GM23248 (cell line): ENCODE data around the gene ZNF260. TPM values are rescaled to one million over a fixed set of nuclear protein-coding genes. Genes with fewer than 3 reads are reported as not detected.
A peak's percentile ranks its signal among the peaks of the same experiment; 100 is the strongest.

ENCODE experiments used
- DNase-seq: peaks from one replicate; pipeline ENCODE4 v3.0.0-alpha.2; 2015
- H2AFZ ChIP-seq: fragments of 200-600 bp; sonication (generic); 2 replicates; pipeline ENCODE4 v1.6.1; 2016; ENCODE audit warnings: antibody characterized with exemption
- H3F3A ChIP-seq: fragments of 200-600 bp; sonication (generic); 2 replicates; pipeline ENCODE4 v1.6.1; 2016; ENCODE audit warnings: mild to moderate bottlenecking, antibody characterized with exemption, mixed run types; ENCODE audit not compliant: insufficient read depth
- H3K27ac ChIP-seq: fragments of 200-600 bp; sonication (generic); 2 replicates; pipeline ENCODE4 v1.5.1; 2016; ENCODE audit warnings: mild to moderate bottlenecking
- H3K27me3 ChIP-seq: fragments of 200-600 bp; sonication (generic); replicated peaks from 2 replicates; pipeline ENCODE4 v1.6.1; 2016; ENCODE audit warnings: mild to moderate bottlenecking; ENCODE audit not compliant: insufficient read depth
- H3K36me3 ChIP-seq: fragments of 200-600 bp; sonication (generic); 2 replicates; pipeline ENCODE4 v1.6.1; 2016; ENCODE audit warnings: low read depth, mild to moderate bottlenecking
- H3K4me1 ChIP-seq: fragments of 200-600 bp; sonication (generic); 2 replicates; pipeline ENCODE4 v1.6.1; 2016; ENCODE audit warnings: mild to moderate bottlenecking; ENCODE audit not compliant: insufficient read depth
- H3K4me2 ChIP-seq: fragments of 200-600 bp; sonication (generic); one replicate; pipeline ENCODE4 v1.6.1; 2016; ENCODE audit warnings: mild to moderate bottlenecking; ENCODE audit not compliant: unreplicated experiment
- H3K4me3 ChIP-seq: fragments of 200-600 bp; sonication (generic); 2 replicates; pipeline ENCODE4 v1.5.1; 2016; ENCODE audit warnings: mild to moderate bottlenecking
- H3K79me2 ChIP-seq: fragments of 200-600 bp; sonication (generic); 2 replicates; pipeline ENCODE4 v1.6.1; 2016; ENCODE audit warnings: mild to moderate bottlenecking; ENCODE audit not compliant: insufficient read depth
- H3K9ac ChIP-seq: fragments of 200-600 bp; sonication (generic); 2 replicates; pipeline ENCODE4 v1.6.1; 2016; ENCODE audit warnings: mild to moderate bottlenecking
- H3K9me2 ChIP-seq: fragments of 200-600 bp; sonication (generic); 2 replicates; pipeline ENCODE4 v1.6.1; 2016; ENCODE audit warnings: mixed run types, mild to moderate bottlenecking, moderate library complexity; ENCODE audit not compliant: insufficient read depth
- H3K9me3 ChIP-seq: fragments of 200-600 bp; sonication (generic); one replicate; pipeline ENCODE4 v1.6.1; 2017; ENCODE audit warnings: low read depth
- H4K20me1 ChIP-seq: fragments of 200-600 bp; sonication (generic); 2 replicates; pipeline ENCODE4 v1.6.0; 2016; ENCODE audit not compliant: insufficient read depth
- EZH2 ChIP-seq: fragments of 200-600 bp; sonication (generic); IDR thresholded peaks from 2 replicates; pipeline ENCODE4 v1.6.1; 2018; ENCODE audit warnings: antibody characterized with exemption, mild to moderate bottlenecking; ENCODE audit not compliant: insufficient read depth, poor library complexity, severe bottlenecking
- EZH2phosphoT487 ChIP-seq: fragments of 200-600 bp; sonication (generic); IDR thresholded peaks from 2 replicates; pipeline ENCODE4 v1.6.1; 2018; ENCODE audit warnings: antibody characterized with exemption, moderate library complexity, mild to moderate bottlenecking, low read depth; ENCODE audit not compliant: insufficient read depth
- WGBS, 2 experiments: methylation state at CpG; one replicate each; pipeline ENCODE4 v1.1.6; 2015 to 2017; ENCODE audit warnings: low lambda C conversion rate in 2 of 2, low coverage in 1 of 2; ENCODE audit errors: missing lambda C conversion rate in 2 of 2; 5-methylcytosine and 5-hydroxymethylcytosine counted together
- in situ Hi-C: fragments of 300-500 bp; cut with MboI; formaldehyde crosslinking; loops from 2 replicates; pipeline ENCODE4 v1.15.0; 2020
- polyA plus RNA-seq: library from polyadenylated mRNA; unstranded; fragments of >200 nt; fragmentation: Nextera tagmentation; extraction: Ambion mirVana; gene quantifications from 2 replicates; pipeline ENCODE4 v1.2.1, GENCODE V29; 2016
- total RNA-seq: library from RNA; depleted of rRNA; stranded (reverse); fragments of >200 nt; shearing (Covaris generic); gene quantifications from 2 replicates; pipeline ENCODE4 v1.2.3, GENCODE V29; 2014

ZNF260 gene
- total and polyA plus RNA-seq, 2 experiments from 2014 or later: 12.9 to 13.6 TPM

DNA sequence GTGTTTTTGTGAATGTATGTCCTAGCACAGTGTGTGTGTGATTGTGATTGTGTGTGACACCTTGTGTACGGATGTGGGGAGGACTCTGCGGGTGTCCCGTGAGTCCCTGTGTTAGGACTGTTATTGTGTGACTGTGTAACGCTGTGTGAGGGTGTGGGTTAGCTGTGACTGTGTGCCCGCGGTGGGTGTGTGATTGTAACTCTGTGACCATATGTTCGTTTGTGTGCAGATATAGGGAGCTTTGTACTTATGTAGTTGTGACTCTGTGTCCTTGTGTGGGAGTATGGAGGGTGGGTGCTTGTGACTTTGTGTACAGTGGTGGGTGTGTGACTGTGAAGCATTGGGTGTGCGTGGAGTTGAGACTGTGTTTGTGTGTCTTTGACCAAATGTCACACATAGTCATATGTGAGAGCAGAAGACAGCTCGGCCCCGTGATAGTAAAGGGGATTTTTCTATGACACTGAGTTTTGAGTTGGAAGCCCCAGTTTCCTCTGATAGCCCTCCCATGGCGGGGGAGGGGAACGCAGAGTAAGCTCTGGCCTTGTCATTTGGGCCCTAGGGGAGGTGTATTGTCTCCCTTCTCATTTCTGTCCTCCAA lies 949 bp upstream of the ZNF260 start:
- no peaks in the 10 kb centered on the region for H3K9me3 ChIP-seq
- H3K79me2 ChIP-seq: peaks cover 65% of the 10 kb centered on the region
- H3K4me3 ChIP-seq: peak overlapping the region; percentile 81
- peak overlapping the region; percentile 98 for H2AFZ ChIP-seq
- peak overlapping the region; percentile 82 for H3K9ac ChIP-seq
- H3K27me3 ChIP-seq: no peaks in the 10 kb centered on the region
- peak overlapping the region; percentile 97 for H3K4me2 ChIP-seq
- DNase-seq: peak; percentile 20
- WGBS, 2 experiments: 6 to 10% methylated on average over 12 of the region's 12 CpGs
- TF ChIP-seq EZH2: no peak
- in situ Hi-C loops: no loop called here
- H3F3A ChIP-seq: no peaks in the 10 kb centered on the region
- peak overlapping the region; percentile 79 for H3K27ac ChIP-seq
- H3K4me1 ChIP-seq: peaks cover 9% of the 10 kb centered on the region; the same call in 1 of the 2 replicates
- no peaks in the 10 kb centered on the region for H3K9me2 ChIP-seq
- peaks cover 8% of the 10 kb centered on the region for H3K36me3 ChIP-seq
- no peaks in the 10 kb centered on the region for H4K20me1 ChIP-seq

DNA sequence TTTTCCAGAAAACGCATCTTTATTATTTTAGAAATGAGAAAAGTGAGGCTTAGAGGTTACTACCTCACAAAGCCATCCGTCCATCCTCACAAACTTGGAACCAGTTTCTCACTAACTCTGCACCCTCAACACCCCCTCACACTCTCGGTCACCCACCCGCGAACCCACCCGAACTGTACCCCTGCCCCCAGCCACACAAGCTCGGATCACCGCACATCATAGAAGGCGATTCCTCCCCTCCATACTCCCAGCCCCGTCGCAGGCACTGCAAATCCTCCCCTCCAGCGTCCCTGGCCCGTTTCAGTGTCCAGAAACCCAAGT lies 238 bp downstream of the ZNF260 start:
- H4K20me1 ChIP-seq: no peaks in the 10 kb centered on the region
- H3K9me2 ChIP-seq: no peaks in the 10 kb centered on the region
- H3K4me3 ChIP-seq: peak overlapping the region; percentile 81
- H3K9ac ChIP-seq: peak overlapping the region; percentile 82
- DNase-seq: no peak
- peaks cover 75% of the 10 kb centered on the region for H3K79me2 ChIP-seq
- no peaks in the 10 kb centered on the region for H3F3A ChIP-seq
- 4% methylated on average over 13 of the region's 13 CpGs for WGBS, 2 experiments
- in situ Hi-C loops: no loop called here
- H3K9me3 ChIP-seq: no peaks in the 10 kb centered on the region
- peaks cover 13% of the 10 kb centered on the region for H3K36me3 ChIP-seq
- H3K27ac ChIP-seq: peak overlapping the region; percentile 79
- peak overlapping the region; percentile 97 for H3K4me2 ChIP-seq
- H3K27me3 ChIP-seq: no peaks in the 10 kb centered on the region
- no peak for TF ChIP-seq EZH2
- TF ChIP-seq EZH2phosphoT487: no peak
- H2AFZ ChIP-seq: peak overlapping the region; percentile 98
- peaks cover 9% of the 10 kb centered on the region; the same call in 1 of the 2 replicates for H3K4me1 ChIP-seq

DNA sequence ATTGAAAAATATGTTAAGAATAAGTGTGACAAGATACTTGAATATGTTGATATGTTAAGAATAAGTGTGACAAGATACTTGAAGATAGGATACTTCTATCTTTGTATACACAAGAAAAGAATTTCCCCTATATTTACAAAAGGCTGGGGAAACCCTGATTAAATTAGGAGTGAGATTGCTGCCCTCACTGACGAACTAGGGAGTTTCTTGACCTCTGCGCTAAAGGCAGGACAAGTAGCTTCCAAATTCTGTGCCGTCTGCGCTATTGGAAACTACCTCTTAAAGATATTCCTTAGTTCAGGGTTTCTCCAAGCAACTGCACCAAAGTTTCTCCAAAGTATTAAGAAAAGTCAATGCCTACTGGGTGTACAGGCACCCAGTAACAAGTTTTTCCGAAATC lies 730 bp downstream of the ZNF260 start:
- Histone ChIP-seq H3K79me2 (peaks cover 80% of the 10 kb centered on the region), H3K27me3 (no peaks in the 10 kb centered on the region), H3K4me1 (peaks cover 9% of the 10 kb centered on the region; the same call in 1 of the 2 replicates), H3K36me3 (peaks cover 16% of the 10 kb centered on the region), H3K9me3 (no peaks in the 10 kb centered on the region), H3K9ac (peak overlapping the region; percentile 82), H3F3A (no peaks in the 10 kb centered on the region), H4K20me1 (no peaks in the 10 kb centered on the region), H3K4me2 (peak overlapping the region; percentile 97), H3K27ac (peak overlapping the region; percentile 79), H3K9me2 (no peaks in the 10 kb centered on the region), H3K4me3 (peak overlapping the region; percentile 81), H2AFZ (peak overlapping the region; percentile 98)
- DNase-seq: peak; percentile 35
- TF ChIP-seq EZH2 (no peak), EZH2phosphoT487 (no peak)
- in situ Hi-C loops: no loop called here
- 2 to 4% methylated on average over 5 of the region's 5 CpGs for WGBS, 2 experiments

DNA sequence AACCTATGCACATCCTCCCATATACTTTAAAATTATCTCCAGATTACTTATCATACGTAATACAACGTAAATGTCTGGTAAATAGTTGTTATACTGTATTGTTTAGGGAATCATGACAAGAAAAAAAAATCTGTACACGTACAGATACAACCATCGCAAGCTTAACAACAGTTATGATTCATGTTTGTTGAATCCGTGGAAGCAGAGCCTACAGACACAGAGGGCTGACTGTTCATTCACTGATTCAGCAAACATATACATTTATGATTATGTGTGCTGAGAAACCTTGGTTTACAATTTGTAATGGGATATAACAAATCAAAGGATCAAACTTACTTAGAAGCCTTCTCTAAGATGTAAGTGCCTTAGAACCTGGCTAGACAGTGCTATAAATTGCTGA lies 1.5 kb downstream of the ZNF260 start:
- peak; percentile 48 for DNase-seq
- H3K9ac ChIP-seq: peak overlapping the region; percentile 82
- H3F3A ChIP-seq: no peaks in the 10 kb centered on the region
- no peak for TF ChIP-seq EZH2
- TF ChIP-seq EZH2phosphoT487: no peak
- H3K79me2 ChIP-seq: peaks cover 87% of the 10 kb centered on the region
- H2AFZ ChIP-seq: no peak overlapping the region
- no peaks in the 10 kb centered on the region for H4K20me1 ChIP-seq
- 64 to 65% methylated on average over 5 of the region's 5 CpGs for WGBS, 2 experiments
- H3K27ac ChIP-seq: no peak overlapping the region; the same call in 1 of the 2 replicates
- peaks cover 21% of the 10 kb centered on the region for H3K36me3 ChIP-seq
- H3K4me1 ChIP-seq: peaks cover 9% of the 10 kb centered on the region; the same call in 1 of the 2 replicates
- H3K27me3 ChIP-seq: no peaks in the 10 kb centered on the region
- H3K4me2 ChIP-seq: peak overlapping the region; percentile 97
- H3K9me3 ChIP-seq: no peaks in the 10 kb centered on the region
- H3K4me3 ChIP-seq: peak overlapping the region; percentile 81
- in situ Hi-C loops: no loop called here
- H3K9me2 ChIP-seq: no peaks in the 10 kb centered on the region
